ENCODE measurements around the gene FOXO1.

DNA sequence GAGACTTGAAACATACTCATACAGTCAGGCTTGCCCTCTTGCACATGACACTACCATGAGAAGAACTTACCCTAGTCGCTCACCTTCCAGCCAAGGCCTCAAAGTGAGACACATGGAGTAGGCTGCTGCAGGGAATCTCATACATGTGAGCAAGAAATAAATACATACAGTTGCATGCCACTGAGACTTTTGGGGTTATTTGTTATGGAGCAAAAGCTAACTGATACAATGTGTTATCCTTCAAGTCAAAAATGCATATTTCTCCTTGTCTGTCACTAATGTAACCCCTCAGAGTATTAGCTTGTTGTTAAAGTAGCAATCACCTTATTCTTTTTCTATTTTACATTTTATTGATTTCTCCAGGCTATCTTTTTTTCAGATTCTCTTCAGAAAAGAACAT, 58.1 kb downstream of the FOXO1 start:
- TF ChIP-seq, protein P1, sequence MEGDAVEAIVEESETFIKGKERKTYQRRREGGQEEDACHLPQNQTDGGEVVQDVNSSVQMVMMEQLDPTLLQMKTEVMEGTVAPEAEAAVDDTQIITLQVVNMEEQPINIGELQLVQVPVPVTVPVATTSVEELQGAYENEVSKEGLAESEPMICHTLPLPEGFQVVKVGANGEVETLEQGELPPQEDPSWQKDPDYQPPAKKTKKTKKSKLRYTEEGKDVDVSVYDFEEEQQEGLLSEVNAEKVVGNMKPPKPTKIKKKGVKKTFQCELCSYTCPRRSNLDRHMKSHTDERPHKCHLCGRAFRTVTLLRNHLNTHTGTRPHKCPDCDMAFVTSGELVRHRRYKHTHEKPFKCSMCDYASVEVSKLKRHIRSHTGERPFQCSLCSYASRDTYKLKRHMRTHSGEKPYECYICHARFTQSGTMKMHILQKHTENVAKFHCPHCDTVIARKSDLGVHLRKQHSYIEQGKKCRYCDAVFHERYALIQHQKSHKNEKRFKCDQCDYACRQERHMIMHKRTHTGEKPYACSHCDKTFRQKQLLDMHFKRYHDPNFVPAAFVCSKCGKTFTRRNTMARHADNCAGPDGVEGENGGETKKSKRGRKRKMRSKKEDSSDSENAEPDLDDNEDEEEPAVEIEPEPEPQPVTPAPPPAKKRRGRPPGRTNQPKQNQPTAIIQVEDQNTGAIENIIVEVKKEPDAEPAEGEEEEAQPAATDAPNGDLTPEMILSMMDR (conservative IDR thresholded peaks at IDR 0.05; ENCODE audit: low read length) = no peak
- TF ChIP-seq EZH2phosphoT487 (IDR thresholded peaks at IDR 0.05; ENCODE audit: borderline replicate concordance) = no peak
